GM23248 (cell line): ENCODE measurements around the gene GATM.

ENCODE experiments used
- EZH2 ChIP-seq: fragments of 200-600 bp; sonication (generic); IDR thresholded peaks from 2 replicates; pipeline ENCODE4 v1.6.1; 2018; ENCODE audit warnings: antibody characterized with exemption, mild to moderate bottlenecking; ENCODE audit not compliant: insufficient read depth, poor library complexity, severe bottlenecking
- EZH2phosphoT487 ChIP-seq: fragments of 200-600 bp; sonication (generic); IDR thresholded peaks from 2 replicates; pipeline ENCODE4 v1.6.1; 2018; ENCODE audit warnings: antibody characterized with exemption, moderate library complexity, mild to moderate bottlenecking, low read depth; ENCODE audit not compliant: insufficient read depth

DNA sequence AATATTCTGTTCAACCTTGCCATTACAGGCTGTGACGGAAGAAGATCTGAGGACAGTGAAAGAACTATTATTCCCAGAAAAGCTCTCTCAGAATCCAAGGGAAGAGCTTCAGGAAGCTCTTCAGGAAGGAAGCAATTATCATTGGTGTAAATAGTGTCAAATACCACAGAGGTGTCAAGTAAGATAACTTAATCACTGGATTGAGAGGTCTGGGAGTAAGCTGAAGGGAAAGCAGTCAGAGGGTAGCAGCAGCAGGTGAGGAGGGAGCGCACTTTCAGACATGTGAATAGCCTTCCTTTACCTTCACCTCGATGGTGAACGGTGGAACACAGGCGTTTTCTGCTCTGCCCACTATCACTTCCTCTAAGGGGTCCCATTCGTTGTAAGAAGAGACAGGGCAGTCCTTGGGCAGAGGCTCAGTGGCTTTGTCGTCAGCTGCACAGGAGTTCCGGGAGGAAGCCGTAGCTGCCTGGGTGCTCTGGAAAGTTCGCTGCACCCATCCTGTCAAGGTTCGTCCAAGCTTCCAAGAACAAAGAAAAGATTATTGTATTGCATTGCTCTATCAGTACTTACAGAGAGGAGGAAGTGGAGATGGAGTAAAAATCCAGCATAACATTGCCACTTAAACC, 1.9 kb downstream of the GATM start:
- TF ChIP-seq EZH2: no peak
- TF ChIP-seq EZH2phosphoT487: no peak
